Transverse colon (tissue), 4 donors: ENCODE results near the gene CHIC2.

Source experiments
- CTCF ChIP-seq, 5 experiments: fragments of 200-600 bp in 3 of 5; fragments of 450-650 bp in 2 of 5; sonication (generic) in 3 of 5; IDR thresholded peaks; 1 replicate in 2 of 5; 2 replicates in 3 of 5; pipeline ENCODE4 v1.5.1; 2016 to 2017; ENCODE audit warnings: antibody characterized with exemption in 5 of 5, inconsistent platforms in 3 of 5, mild to moderate bottlenecking in 2 of 5, moderate library complexity in 1 of 5
- EP300 ChIP-seq: sonication (generic); formaldehyde crosslinking; IDR thresholded peaks from one replicate; pipeline ENCODE4 v1.6.1; 2017; ENCODE audit warnings: antibody characterized with exemption, low read depth
- POLR2AphosphoS5 ChIP-seq, 3 donors: sonication (generic); formaldehyde crosslinking; IDR thresholded peaks; one replicate each; pipeline ENCODE4 v1.6.1; 2016; ENCODE audit warnings: antibody characterized with exemption in 3 of 3

- TF ChIP-seq CTCF (IDR thresholded peaks at IDR 0.05) = no peak
- TF ChIP-seq POLR2AphosphoS5 (IDR thresholded peaks at IDR 0.05) = no peak
- no peak for TF ChIP-seq EP300
Measured at GRCh38 chr4:54025582-54025981, 38.8 kb downstream of the CHIC2 start.
